H1 (cell line): ENCODE data around the gene THEMIS. TPM values are rescaled to one million over a fixed set of nuclear protein-coding genes. Genes with fewer than 3 reads are reported as not detected.

Experiments used
- CTCF ChIA-PET: fragments of 300-600 bp; sonication (Branson Sonifier 250); formaldehyde crosslinking; loops from one replicate; lab custom pipeline; 2021; ENCODE audit not compliant: partially characterized antibody; lab: Charles Lee
- POLR2A ChIA-PET: fragments of 300-600 bp; sonication (Branson Sonifier 250); formaldehyde crosslinking; loops from one replicate; lab custom pipeline; 2021; ENCODE audit warnings: inconsistent platforms; ENCODE audit not compliant: partially characterized antibody; lab: Charles Lee
- DNase-seq, 2 experiments: peaks; one replicate each; pipeline versions ENCODE4 v3.0.0 to v3.0.0-alpha.2; 2010 to 2022; ENCODE audit warnings: low spot score in 2 of 2, low read depth in 1 of 2, mixed read lengths in 1 of 2
- FAIRE-seq: peaks from 2 replicates; lab custom pipeline; 2011; peaks lifted over from hg19 to GRCh38; lab: Jason Lieb, UNC
- H2AFZ ChIP-seq: 2 replicates; pipeline ENCODE4 v1.8.1; 2012; ENCODE audit warnings: low read length, inconsistent platforms
- H2AK5ac ChIP-seq: 2 replicates; pipeline ENCODE4 v1.6.1; 2013; ENCODE audit warnings: low read depth, low read length
- H2BK120ac ChIP-seq: replicated peaks from 2 replicates; pipeline ENCODE3; 2013; ENCODE audit warnings: low read depth, low read length, inconsistent platforms
- H2BK12ac ChIP-seq: 2 replicates; pipeline ENCODE4 v1.6.1; 2013; ENCODE audit warnings: low read depth, low read length
- H2BK15ac ChIP-seq: 2 replicates; pipeline ENCODE4 v1.6.1; 2013; ENCODE audit warnings: low read length
- H2BK20ac ChIP-seq: 2 replicates; pipeline ENCODE4 v1.6.1; 2013; ENCODE audit warnings: low read length
- H2BK5ac ChIP-seq: 2 replicates; pipeline ENCODE4 v1.6.1; 2013; ENCODE audit warnings: low read depth, low read length
- H3K14ac ChIP-seq: 2 replicates; pipeline ENCODE4 v1.6.1; 2013; ENCODE audit warnings: inconsistent platforms; ENCODE audit not compliant: insufficient read length
- H3K18ac ChIP-seq: 2 replicates; pipeline ENCODE4 v1.6.1; 2013; ENCODE audit warnings: low read length; ENCODE audit errors: extremely low read depth
- H3K23ac ChIP-seq: 2 replicates; pipeline ENCODE4 v1.6.1; 2013; ENCODE audit warnings: inconsistent platforms; ENCODE audit not compliant: insufficient read length
- H3K23me2 ChIP-seq: 2 replicates; pipeline ENCODE4 v1.6.1; 2013; ENCODE audit warnings: low read depth, low read length
- H3K27ac ChIP-seq: 2 replicates; pipeline ENCODE4 v1.6.1; 2011; ENCODE audit warnings: low read depth, low read length, inconsistent platforms
- H3K27me3 ChIP-seq, 4 experiments: replicated peaks in 1 of 4; 1 replicate in 1 of 4; 2 replicates in 3 of 4; pipeline versions ENCODE4 v1.6.1 to v1.8.1; 2011 to 2013; ENCODE audit warnings: low read length in 3 of 4, mild to moderate bottlenecking in 3 of 4, inconsistent platforms in 2 of 4, mixed read lengths in 2 of 4, moderate library complexity in 1 of 4; ENCODE audit not compliant: control insufficient read depth in 3 of 4, insufficient read depth in 3 of 4; ENCODE audit errors: extremely low read depth in 1 of 4
- H3K36me3 ChIP-seq, 4 experiments: 2 replicates each; pipeline versions ENCODE4 v1.6.1 to v1.8.1; 2011 to 2013; ENCODE audit warnings: mild to moderate bottlenecking in 4 of 4, low read length in 3 of 4, moderate library complexity in 2 of 4, control low read depth in 1 of 4, inconsistent platforms in 1 of 4; ENCODE audit not compliant: insufficient read depth in 4 of 4, control insufficient read depth in 2 of 4
- H3K4ac ChIP-seq: replicated peaks from 2 replicates; pipeline ENCODE3; 2013; ENCODE audit warnings: low read length, low read depth, mixed read lengths, inconsistent platforms; ENCODE audit not compliant: insufficient read length
- H3K4me1 ChIP-seq, 4 experiments: replicated peaks in 1 of 4; 1 replicate in 1 of 4; 2 replicates in 3 of 4; pipeline versions ENCODE4 v1.6.1 to v1.8.1; 2011 to 2013; ENCODE audit warnings: low read length in 3 of 4, inconsistent platforms in 2 of 4, mixed read lengths in 1 of 4; ENCODE audit not compliant: insufficient read depth in 4 of 4, control insufficient read depth in 3 of 4
- H3K4me2 ChIP-seq, 2 experiments: 2 replicates each; pipeline versions ENCODE4 v1.6.1 to v1.8.1; 2011 to 2013; ENCODE audit warnings: low read depth in 2 of 2, low read length in 2 of 2, control low read depth in 1 of 2, inconsistent platforms in 1 of 2, mild to moderate bottlenecking in 1 of 2; ENCODE audit not compliant: insufficient read depth in 1 of 2
- H3K4me3 ChIP-seq, 4 experiments: fragments of 200-600, 300-600 bp in 1 of 4; sonication (generic), shearing (Covaris generic), sonication (Bioruptor Twin) in 1 of 4; 2 replicates each; pipeline versions ENCODE4 v1.5.1 to v1.8.1; 2011 to 2016; ENCODE audit warnings: low read length in 4 of 4, low read depth in 3 of 4, control low read depth in 2 of 4, inconsistent platforms in 2 of 4, mild to moderate bottlenecking in 2 of 4, mixed read lengths in 1 of 4, moderate library complexity in 1 of 4; ENCODE audit not compliant: insufficient read depth in 2 of 4; ENCODE audit errors: extremely low read depth in 1 of 4
- H3K56ac ChIP-seq: replicated peaks from 2 replicates; pipeline ENCODE3; 2013; ENCODE audit warnings: low read depth, mild to moderate bottlenecking, mixed read lengths, low read length, inconsistent platforms; ENCODE audit not compliant: insufficient read length
- H3K79me1 ChIP-seq: 2 replicates; pipeline ENCODE4 v1.6.1; 2013; ENCODE audit warnings: low read depth, low read length, control low read depth
- H3K79me2 ChIP-seq, 2 experiments: 2 replicates each; pipeline versions ENCODE4 v1.6.1 to v1.8.1; 2012 to 2013; ENCODE audit warnings: low read length in 2 of 2, mild to moderate bottlenecking in 2 of 2, inconsistent platforms in 1 of 2; ENCODE audit not compliant: insufficient read depth in 2 of 2, control insufficient read depth in 1 of 2
- H3K9ac ChIP-seq, 4 experiments: replicated peaks in 1 of 4; 1 replicate in 1 of 4; 2 replicates in 3 of 4; pipeline versions ENCODE4 v1.6.1 to v1.8.1; 2011 to 2013; ENCODE audit warnings: low read depth in 3 of 4, low read length in 3 of 4, control low read depth in 2 of 4, mild to moderate bottlenecking in 2 of 4, moderate library complexity in 2 of 4, inconsistent platforms in 1 of 4; ENCODE audit errors: extremely low read depth in 1 of 4
- H3K9me3 ChIP-seq, 2 experiments: 2 replicates each; pipeline versions ENCODE4 v1.6.1 to v1.8.1; 2012 to 2013; ENCODE audit warnings: mild to moderate bottlenecking in 2 of 2, moderate library complexity in 2 of 2, control low read depth in 1 of 2, inconsistent platforms in 1 of 2, low read depth in 1 of 2, low read length in 1 of 2, mixed read lengths in 1 of 2; ENCODE audit not compliant: insufficient read depth in 2 of 2
- H4K20me1 ChIP-seq, 2 experiments: replicated peaks in 1 of 2; 2 replicates each; pipeline versions ENCODE3 to v1.8.1; 2011 to 2013; ENCODE audit warnings: inconsistent platforms in 2 of 2, low read length in 2 of 2, mild to moderate bottlenecking in 1 of 2; ENCODE audit not compliant: insufficient read depth in 2 of 2, control insufficient read depth in 1 of 2
- H4K5ac ChIP-seq: 2 replicates; pipeline ENCODE4 v1.6.1; 2013; ENCODE audit warnings: low read length, low read depth, mixed read lengths, inconsistent platforms; ENCODE audit not compliant: insufficient read length
- H4K8ac ChIP-seq: 2 replicates; pipeline ENCODE4 v1.8.0; 2013; ENCODE audit warnings: mild to moderate bottlenecking, moderate library complexity, low read length, inconsistent platforms; ENCODE audit not compliant: insufficient read depth; ENCODE audit errors: extremely low read depth
- H4K91ac ChIP-seq: replicated peaks from 2 replicates; pipeline ENCODE3; 2013; ENCODE audit warnings: low read length, mixed read lengths, inconsistent platforms; ENCODE audit not compliant: insufficient read length
- CBX5 ChIP-seq: fragments of 300-800, 300-1000 bp; sonication (generic); IDR thresholded peaks from 2 replicates; pipeline ENCODE4 v1.7.1; 2016; ENCODE audit warnings: antibody characterized with exemption, low read length, low read depth
- JUN ChIP-seq: IDR thresholded peaks from 2 replicates; pipeline ENCODE4 v1.6.1; 2011; ENCODE audit warnings: low read depth, mild to moderate bottlenecking, improper control_type of control experiment, low read length
- KDM4A ChIP-seq: IDR thresholded peaks from one replicate; pipeline ENCODE4 v1.7.1; 2012; ENCODE audit warnings: low read depth, mild to moderate bottlenecking, moderate library complexity, low read length, inconsistent platforms; ENCODE audit not compliant: severe bottlenecking
- KDM5A ChIP-seq: fragments of 200-600 bp; IDR thresholded peaks from 2 replicates; pipeline ENCODE4 v1.7.1; 2012; ENCODE audit warnings: mild to moderate bottlenecking, low read length, inconsistent platforms, mixed read lengths
- RNF2 ChIP-seq: fragments of 200-900, 300-1000 bp; sonication (generic); IDR thresholded peaks from 2 replicates; pipeline ENCODE4 v1.7.1; 2016; ENCODE audit warnings: borderline replicate concordance, low read depth, mild to moderate bottlenecking, antibody characterized with exemption, low read length; ENCODE audit not compliant: poor library complexity, severe bottlenecking; ENCODE audit errors: missing control alignments
- SIRT6 ChIP-seq: IDR thresholded peaks from one replicate; pipeline ENCODE4 v1.7.1; 2012; ENCODE audit warnings: low read length, inconsistent platforms
- SP1 ChIP-seq: IDR thresholded peaks from 2 replicates; pipeline ENCODE4 v1.6.1; 2011; ENCODE audit warnings: low read depth, low read length
- TAF1 ChIP-seq: IDR thresholded peaks from 2 replicates; pipeline ENCODE4 v1.6.1; 2011; ENCODE audit warnings: mild to moderate bottlenecking, low read depth, low read length
- TAF7 ChIP-seq: optimal IDR thresholded peaks from 2 replicates; pipeline ENCODE3; 2011; ENCODE audit warnings: low read depth, mild to moderate bottlenecking, inconsistent platforms, low read length, moderate library complexity, borderline replicate concordance
- TBP ChIP-seq: IDR thresholded peaks from 2 replicates; pipeline ENCODE4 v1.6.1; 2011; ENCODE audit warnings: low read depth, low read length, improper control_type of control experiment
- YY1 ChIP-seq: IDR thresholded peaks from 2 replicates; pipeline ENCODE4 v1.6.1; 2011; ENCODE audit warnings: low read depth, mild to moderate bottlenecking, low read length
- WGBS, 2 experiments: shearing (Covaris generic) in 1 of 2; methylation state at CpG; one replicate each; pipeline versions ENCODE4 v1.1.6 to v1.1.7; 2013 to 2015; ENCODE audit warnings: low lambda C conversion rate in 2 of 2, mixed read lengths in 2 of 2, inconsistent platforms in 1 of 2, low coverage in 1 of 2, missing lambda C conversion rate in 1 of 2; ENCODE audit not compliant: insufficient replicate concordance in 2 of 2, insufficient coverage in 1 of 2, insufficient read length in 1 of 2; ENCODE audit errors: extremely low coverage in 1 of 2, missing lambda C conversion rate in 1 of 2; 5-methylcytosine and 5-hydroxymethylcytosine counted together
- polyA plus RNA-seq, 7 experiments: library from polyadenylated mRNA; depleted of rRNA in 3 of 7; stranded (reverse) in 5 of 7; unstranded in 2 of 7; fragments of >200 nt in 5 of 7; fragments of 200-250 nt in 2 of 7; gene quantifications; 1 replicate in 5 of 7; 2 replicates in 1 of 7; 4 replicates in 1 of 7; pipeline versions ENCODE4 v1.2.1 to v1.2.3, GENCODE V29; 2011 to 2013; ENCODE audit warnings: missing spikeins in 2 of 7, mixed read lengths in 2 of 7
- total RNA-seq: library from RNA; stranded (reverse); fragmentation: NEBNext Ultra II Directional; extraction: Animal tissue kit (Norgen Biotek cat#: 25700); gene quantifications from 2 replicates; pipeline ENCODE4 v1.2.1, GENCODE V29; 2021

The THEMIS gene
- total and polyA plus RNA-seq, 2 of the 8 experiments (the other 6 are each of a cell fraction or from before 2014, with no cell fraction given) = not detected

- no peak overlapping the region for H2AK5ac ChIP-seq
- no peak overlapping the region for H2AFZ ChIP-seq
- no peaks in the 10 kb centered on the region for H3K27me3 ChIP-seq
- no peak overlapping the region for H4K5ac ChIP-seq
- H3K4me2 ChIP-seq = no peak overlapping the region
- H3K79me1 ChIP-seq = no peaks in the 10 kb centered on the region
- DNase-seq (no peak), FAIRE-seq (no peak)
- TF ChIP-seq SP1 (no peak), JUN (no peak), RNF2 (no peak), TAF1 (no peak), TAF7 (no peak), SIRT6 (no peak), YY1 (no peak), TBP (no peak), CBX5 (no peak), KDM5A (no peak), KDM4A (no peak)
- H3K79me2 ChIP-seq = no peaks in the 10 kb centered on the region
- no peaks in the 10 kb centered on the region for H3K9me3 ChIP-seq
- no peak overlapping the region for H2BK5ac ChIP-seq
- no peak overlapping the region for H3K18ac ChIP-seq
- no peak overlapping the region for H2BK12ac ChIP-seq
- no peak overlapping the region for H3K56ac ChIP-seq
- no peak overlapping the region for H3K23ac ChIP-seq
- ChIA-PET CTCF (interaction anchor here (3.0 kb wide), 1 partner anchor 11 kb away, joined by 15 read pairs; no protein-coding TSS in a partner anchor), POLR2A (no interaction called here)
- H3K9ac ChIP-seq = no peak overlapping the region
- 87% methylated on average over 1 of the region's 1 CpG; no CpG with 5 or more reads in 1 of the 2 experiments for WGBS, 2 experiments
- no peak overlapping the region for H2BK20ac ChIP-seq
- H4K91ac ChIP-seq = no peak overlapping the region
- H3K27ac ChIP-seq = no peak overlapping the region
- H3K4me3 ChIP-seq = no peak overlapping the region
- no peak overlapping the region for H4K8ac ChIP-seq
- H3K14ac ChIP-seq = no peak overlapping the region
- no peaks in the 10 kb centered on the region for H4K20me1 ChIP-seq
- no peak overlapping the region for H3K4ac ChIP-seq
- no peaks in the 10 kb centered on the region for H3K36me3 ChIP-seq
- no peak overlapping the region for H2BK15ac ChIP-seq
- no peaks in the 10 kb centered on the region for H3K23me2 ChIP-seq
- H3K4me1 ChIP-seq = no peaks in the 10 kb centered on the region
- H2BK120ac ChIP-seq = no peak overlapping the region
These were observed 56.3 kb downstream of the THEMIS start for GRCh38 chr6:127844529-127844928.
